MM.1S (cell line): ENCODE measurements around the gene CHGA.

ENCODE experiments used
- DNase-seq: peaks from one replicate; pipeline ENCODE4 v3.0.0-alpha.2; 2015
- H2AFZ ChIP-seq: fragments of 300-600 bp; sonication (generic); 2 replicates; pipeline ENCODE4 v1.6.0; 2016; ENCODE audit warnings: antibody characterized with exemption, low read length
- H3F3A ChIP-seq: fragments of 300-600 bp; sonication (generic); 2 replicates; pipeline ENCODE4 v1.6.1; 2016; ENCODE audit warnings: mild to moderate bottlenecking, antibody characterized with exemption, low read length, moderate library complexity, mixed read lengths; ENCODE audit not compliant: insufficient read depth
- H3K27ac ChIP-seq: fragments of 300-600 bp; sonication (generic); 2 replicates; pipeline ENCODE4 v1.5.1; 2016; ENCODE audit warnings: mild to moderate bottlenecking, low read length
- H3K27me3 ChIP-seq: fragments of 300-600 bp; sonication (generic); replicated peaks from 2 replicates; pipeline ENCODE4 v1.6.0; 2016; ENCODE audit warnings: low read length; ENCODE audit not compliant: insufficient read depth
- H3K36me3 ChIP-seq: fragments of 300-600 bp; sonication (generic); replicated peaks from 2 replicates; pipeline ENCODE4 v1.6.1; 2016; ENCODE audit warnings: mild to moderate bottlenecking, low read length, mixed read lengths; ENCODE audit not compliant: insufficient read depth
- H3K4me1 ChIP-seq: fragments of 300-600 bp; sonication (generic); 2 replicates; pipeline ENCODE4 v1.6.1; 2016; ENCODE audit warnings: low read length, mixed read lengths
- H3K4me2 ChIP-seq: fragments of 300-600 bp; sonication (generic); 2 replicates; pipeline ENCODE4 v1.6.0; 2016; ENCODE audit warnings: low read depth, low read length
- H3K4me3 ChIP-seq: fragments of 300-600 bp; sonication (generic); 2 replicates; pipeline ENCODE4 v1.5.1; 2016; ENCODE audit warnings: low read length, mixed read lengths
- H3K79me2 ChIP-seq: fragments of 300-600 bp; sonication (generic); 2 replicates; pipeline ENCODE4 v1.6.1; 2016; ENCODE audit warnings: mixed run types, low read length, mixed read lengths
- H3K9ac ChIP-seq: fragments of 300-600 bp; sonication (generic); 2 replicates; pipeline ENCODE4 v1.6.1; 2016; ENCODE audit warnings: low read length, mixed read lengths
- H3K9me2 ChIP-seq: fragments of 300-600 bp; sonication (generic); replicated peaks from 2 replicates; pipeline ENCODE4 v1.6.1; 2016; ENCODE audit warnings: mild to moderate bottlenecking, low read length, mixed read lengths; ENCODE audit not compliant: insufficient read depth
- H3K9me3 ChIP-seq: fragments of 300-600 bp; sonication (generic); replicated peaks from 2 replicates; pipeline ENCODE4 v1.6.1; 2016; ENCODE audit warnings: mild to moderate bottlenecking, low read length, mixed read lengths; ENCODE audit not compliant: insufficient read depth
- H4K20me1 ChIP-seq: fragments of 300-600 bp; sonication (generic); 2 replicates; pipeline ENCODE4 v1.6.1; 2016; ENCODE audit warnings: mild to moderate bottlenecking, low read length, moderate library complexity, mixed read lengths; ENCODE audit not compliant: insufficient read depth
- EZH2 ChIP-seq: fragments of 300-600 bp; sonication (generic); optimal IDR thresholded peaks from 2 replicates; pipeline ENCODE3; 2017; ENCODE audit warnings: low read depth, mild to moderate bottlenecking, antibody characterized with exemption, low read length, mixed read lengths
- EZH2phosphoT487 ChIP-seq: fragments of 300-600 bp; sonication (generic); IDR thresholded peaks from 2 replicates; pipeline ENCODE4 v1.6.1; 2018; ENCODE audit warnings: antibody characterized with exemption, low read length
- TF ChIP-seq, protein P1 (sequence below): fragments of 300-600 bp; sonication (generic); IDR thresholded peaks from 2 replicates; pipeline ENCODE4 v1.5.1; 2016; ENCODE audit warnings: antibody characterized with exemption, low read length, mixed read lengths

The CHGA gene

DNA sequence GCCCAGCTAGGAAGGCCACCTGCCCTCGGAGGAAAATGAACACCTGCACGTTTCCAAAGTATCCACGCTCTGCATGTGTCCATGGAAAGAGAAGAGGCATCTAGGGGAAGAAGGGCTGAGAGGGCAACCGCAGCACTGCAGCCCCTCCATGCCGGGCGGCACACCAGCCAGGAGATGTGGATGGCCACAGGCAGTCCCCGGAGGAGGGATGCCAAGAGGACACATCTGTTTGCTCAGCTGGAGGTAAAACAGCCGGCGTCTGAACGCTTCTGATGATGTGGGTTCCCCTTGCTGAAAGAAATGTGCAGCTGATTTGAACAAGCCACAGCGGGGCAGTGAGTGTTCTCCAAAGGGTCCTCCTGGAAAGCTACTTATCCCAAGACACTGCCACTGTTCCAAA, 34.0 kb downstream of the CHGA start:
- no peaks in the 10 kb centered on the region for H3F3A ChIP-seq
- no peaks in the 10 kb centered on the region for H3K9me3 ChIP-seq
- H3K79me2 ChIP-seq, result no peaks in the 10 kb centered on the region
- H3K4me3 ChIP-seq, result no peak overlapping the region
- H4K20me1 ChIP-seq, result no peaks in the 10 kb centered on the region
- H3K4me1 ChIP-seq, result no peaks in the 10 kb centered on the region
- TF ChIP-seq, protein P1, sequence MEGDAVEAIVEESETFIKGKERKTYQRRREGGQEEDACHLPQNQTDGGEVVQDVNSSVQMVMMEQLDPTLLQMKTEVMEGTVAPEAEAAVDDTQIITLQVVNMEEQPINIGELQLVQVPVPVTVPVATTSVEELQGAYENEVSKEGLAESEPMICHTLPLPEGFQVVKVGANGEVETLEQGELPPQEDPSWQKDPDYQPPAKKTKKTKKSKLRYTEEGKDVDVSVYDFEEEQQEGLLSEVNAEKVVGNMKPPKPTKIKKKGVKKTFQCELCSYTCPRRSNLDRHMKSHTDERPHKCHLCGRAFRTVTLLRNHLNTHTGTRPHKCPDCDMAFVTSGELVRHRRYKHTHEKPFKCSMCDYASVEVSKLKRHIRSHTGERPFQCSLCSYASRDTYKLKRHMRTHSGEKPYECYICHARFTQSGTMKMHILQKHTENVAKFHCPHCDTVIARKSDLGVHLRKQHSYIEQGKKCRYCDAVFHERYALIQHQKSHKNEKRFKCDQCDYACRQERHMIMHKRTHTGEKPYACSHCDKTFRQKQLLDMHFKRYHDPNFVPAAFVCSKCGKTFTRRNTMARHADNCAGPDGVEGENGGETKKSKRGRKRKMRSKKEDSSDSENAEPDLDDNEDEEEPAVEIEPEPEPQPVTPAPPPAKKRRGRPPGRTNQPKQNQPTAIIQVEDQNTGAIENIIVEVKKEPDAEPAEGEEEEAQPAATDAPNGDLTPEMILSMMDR, result no peak
- TF ChIP-seq EZH2phosphoT487, result no peak
- no peak for TF ChIP-seq EZH2
- no peak overlapping the region for H2AFZ ChIP-seq
- no peak overlapping the region for H3K4me2 ChIP-seq
- no peaks in the 10 kb centered on the region for H3K27me3 ChIP-seq
- no peaks in the 10 kb centered on the region for H3K36me3 ChIP-seq
- no peak overlapping the region for H3K27ac ChIP-seq
- DNase-seq, result no peak
- no peak overlapping the region for H3K9ac ChIP-seq
- H3K9me2 ChIP-seq, result no peaks in the 10 kb centered on the region

DNA sequence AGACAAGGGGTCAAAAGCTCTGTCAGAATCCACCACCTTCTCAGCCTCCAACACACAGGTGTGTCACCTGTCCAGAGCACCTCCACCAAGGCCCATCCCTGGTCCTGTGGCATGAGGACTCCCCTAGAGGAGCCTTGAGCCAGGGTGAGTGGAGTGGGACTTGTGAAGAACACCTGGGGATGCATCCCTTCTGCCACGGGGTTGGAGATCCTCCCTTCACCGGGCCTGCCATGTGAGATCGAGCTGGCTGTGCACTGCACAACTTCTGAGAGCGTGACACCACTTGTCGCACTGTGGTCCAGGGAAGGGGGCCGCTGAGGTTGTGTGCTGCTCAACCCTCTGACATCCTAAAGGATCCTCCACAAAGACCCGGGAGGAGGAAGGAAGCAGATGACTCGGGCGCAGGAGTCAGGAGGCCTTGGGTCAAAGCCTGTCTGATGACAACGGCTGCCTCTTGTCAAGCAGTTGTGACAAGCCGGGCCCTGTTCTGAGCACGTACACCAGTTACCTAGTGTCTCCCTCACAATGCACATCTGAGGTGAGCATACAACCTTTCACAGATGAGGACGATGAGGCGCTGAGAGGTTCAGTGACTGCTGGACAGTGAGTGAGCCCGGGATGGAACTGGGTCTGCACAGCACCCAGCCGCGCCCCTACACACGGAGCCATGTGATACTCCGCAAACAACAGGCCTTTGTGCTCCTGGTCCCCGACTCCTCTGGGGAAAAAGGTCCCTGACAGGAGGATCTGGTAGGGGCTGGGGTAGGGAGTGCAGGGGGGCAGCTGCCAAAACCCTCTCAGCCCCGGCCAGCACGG, 35.6 kb downstream of the CHGA start:
- H2AFZ ChIP-seq, result no peak overlapping the region
- no peak overlapping the region for H3K27ac ChIP-seq
- H3K36me3 ChIP-seq, result no peaks in the 10 kb centered on the region
- H3K9ac ChIP-seq, result no peak overlapping the region
- no peak for DNase-seq
- no peaks in the 10 kb centered on the region for H3F3A ChIP-seq
- no peak overlapping the region for H3K4me3 ChIP-seq
- H3K9me2 ChIP-seq, result no peaks in the 10 kb centered on the region
- no peaks in the 10 kb centered on the region for H4K20me1 ChIP-seq
- no peak overlapping the region for H3K4me2 ChIP-seq
- no peaks in the 10 kb centered on the region for H3K4me1 ChIP-seq
- no peak for TF ChIP-seq EZH2phosphoT487
- TF ChIP-seq, protein P1, result no peak
- TF ChIP-seq EZH2, result no peak
- no peaks in the 10 kb centered on the region for H3K27me3 ChIP-seq
- no peaks in the 10 kb centered on the region for H3K9me3 ChIP-seq
- no peaks in the 10 kb centered on the region for H3K79me2 ChIP-seq

DNA sequence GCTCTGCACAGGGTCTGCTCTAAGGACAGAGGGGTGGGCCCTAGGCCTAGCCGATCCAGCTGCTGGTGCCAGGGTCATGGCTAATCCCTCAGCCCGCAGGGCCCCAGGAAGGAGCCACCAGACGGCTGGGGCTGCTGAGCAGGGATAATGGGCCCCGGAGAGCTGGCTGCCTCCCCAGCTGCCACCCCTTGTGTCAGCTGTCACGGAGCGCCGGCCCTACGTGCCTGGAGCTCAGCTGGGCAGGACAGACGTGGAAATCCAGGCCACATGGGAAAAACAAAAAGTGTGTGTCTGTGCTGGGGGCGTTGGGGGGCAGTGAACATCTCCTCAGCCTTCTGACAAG, 36.2 kb downstream of the CHGA start:
- Histone ChIP-seq H3K9me2 (no peaks in the 10 kb centered on the region), H3K4me3 (no peak overlapping the region), H4K20me1 (no peaks in the 10 kb centered on the region), H3K9me3 (no peaks in the 10 kb centered on the region), H3K4me1 (no peaks in the 10 kb centered on the region), H3F3A (no peaks in the 10 kb centered on the region), H3K36me3 (no peaks in the 10 kb centered on the region), H3K9ac (no peak overlapping the region), H3K79me2 (no peaks in the 10 kb centered on the region), H3K4me2 (no peak overlapping the region), H2AFZ (no peak overlapping the region), H3K27me3 (no peaks in the 10 kb centered on the region), H3K27ac (no peak overlapping the region)
- TF ChIP-seq EZH2, result no peak
- TF ChIP-seq, protein P1, result no peak
- TF ChIP-seq EZH2phosphoT487, result no peak
- DNase-seq, result no peak
